Spleen (tissue), 7 donors: ENCODE results near the gene INSR.

Source experiments
- POLR2A ChIP-seq, 3 donors: fragments of 450-650 bp; IDR thresholded peaks; one replicate each; pipeline ENCODE4 v1.5.1; 2017; ENCODE audit warnings: antibody characterized with exemption in 3 of 3, mild to moderate bottlenecking in 1 of 3
- TF ChIP-seq, protein P1 (sequence below), 11 experiments: fragments of 200-600 bp in 7 of 11; fragments of 450-650 bp in 4 of 11; sonication (generic) in 4 of 11; IDR thresholded peaks in 8 of 11; conservative IDR thresholded peaks in 3 of 11; 1 replicate in 7 of 11; 2 replicates in 4 of 11; pipeline versions ENCODE4 v1.4.0 to v1.8.0; 2016 to 2021; ENCODE audit warnings: antibody characterized with exemption in 11 of 11, inconsistent platforms in 4 of 11, mild to moderate bottlenecking in 1 of 11
- donor health status: DM: no; HTN: no; CAD: no; lungs with moderate emphysema.
- donor health status: DM: no; HTN: no; CAD: no.
- donor health status: DM: no; HTN: no; CAD: no.

DNA sequence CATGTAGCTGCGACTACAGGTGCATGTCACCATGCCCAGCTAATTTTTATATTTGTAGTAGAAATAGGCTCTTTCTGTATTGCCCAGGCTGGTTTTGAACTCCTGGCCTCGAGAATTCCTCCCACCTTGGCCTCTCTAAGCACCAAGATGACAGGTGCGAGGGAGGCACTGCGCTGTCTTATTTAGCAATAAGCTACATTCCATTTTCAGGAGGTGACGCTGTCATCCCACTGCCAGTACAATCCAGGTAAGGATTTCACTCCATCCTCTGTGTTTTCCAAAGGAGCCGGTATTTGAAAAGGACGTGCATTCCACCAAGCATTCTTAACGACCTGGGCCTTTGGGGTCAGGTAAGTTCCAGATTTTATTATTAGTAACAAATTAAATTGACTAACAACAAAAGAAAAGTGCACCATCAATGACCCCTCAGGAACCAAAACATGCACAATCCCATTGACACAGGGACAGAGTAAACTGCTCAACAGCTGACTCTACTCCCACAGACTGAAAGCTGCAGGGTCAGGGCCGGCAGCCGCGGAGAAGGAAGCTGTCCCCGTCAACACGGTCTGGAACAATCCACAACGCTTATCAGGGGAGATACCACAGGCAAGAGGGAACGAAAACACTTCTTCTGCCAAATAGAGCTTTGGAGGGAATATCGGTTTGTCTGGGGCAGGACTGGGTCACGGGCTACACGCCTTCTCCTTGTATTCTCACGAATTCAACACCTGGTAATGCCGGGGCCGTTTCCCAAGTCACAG, 82.8 kb downstream of the INSR start:
- TF ChIP-seq, protein P1, sequence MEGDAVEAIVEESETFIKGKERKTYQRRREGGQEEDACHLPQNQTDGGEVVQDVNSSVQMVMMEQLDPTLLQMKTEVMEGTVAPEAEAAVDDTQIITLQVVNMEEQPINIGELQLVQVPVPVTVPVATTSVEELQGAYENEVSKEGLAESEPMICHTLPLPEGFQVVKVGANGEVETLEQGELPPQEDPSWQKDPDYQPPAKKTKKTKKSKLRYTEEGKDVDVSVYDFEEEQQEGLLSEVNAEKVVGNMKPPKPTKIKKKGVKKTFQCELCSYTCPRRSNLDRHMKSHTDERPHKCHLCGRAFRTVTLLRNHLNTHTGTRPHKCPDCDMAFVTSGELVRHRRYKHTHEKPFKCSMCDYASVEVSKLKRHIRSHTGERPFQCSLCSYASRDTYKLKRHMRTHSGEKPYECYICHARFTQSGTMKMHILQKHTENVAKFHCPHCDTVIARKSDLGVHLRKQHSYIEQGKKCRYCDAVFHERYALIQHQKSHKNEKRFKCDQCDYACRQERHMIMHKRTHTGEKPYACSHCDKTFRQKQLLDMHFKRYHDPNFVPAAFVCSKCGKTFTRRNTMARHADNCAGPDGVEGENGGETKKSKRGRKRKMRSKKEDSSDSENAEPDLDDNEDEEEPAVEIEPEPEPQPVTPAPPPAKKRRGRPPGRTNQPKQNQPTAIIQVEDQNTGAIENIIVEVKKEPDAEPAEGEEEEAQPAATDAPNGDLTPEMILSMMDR (IDR thresholded peaks at IDR 0.05 in 8 of 11, conservative IDR thresholded peaks at IDR 0.05 in 3 of 11): no peak
- no peak for TF ChIP-seq POLR2A (IDR thresholded peaks at IDR 0.05)
